GM21786 (cell line): Measurements from ENCODE around the gene LDLRAD3.

ENCODE experiments used
- ATAC-seq: cut with Tn5 transposase; IDR thresholded peaks from one replicate; pipeline ENCODE4 v1.9.1; 2021; ENCODE audit not compliant: unreplicated experiment

LDLRAD3 gene

GRCh38 chr11:35927104-35927503 lies 16.8 kb upstream of the LDLRAD3 start:
- ATAC-seq, result no peak

GRCh38 chr11:35927682-35928081 lies 16.2 kb upstream of the LDLRAD3 start:
- no peak for ATAC-seq

- no peak for ATAC-seq
These were observed 15.0 kb upstream of the LDLRAD3 start for GRCh38 chr11:35928688-35929395.

- ATAC-seq, result no peak
These were observed 13.4 kb upstream of the LDLRAD3 start for GRCh38 chr11:35930466-35930865.

GRCh38 chr11:35932121-35932520 lies 11.7 kb upstream of the LDLRAD3 start:
- no peak for ATAC-seq

GRCh38 chr11:35932681-35933319 lies 11.1 kb upstream of the LDLRAD3 start:
- ATAC-seq, result no peak

- ATAC-seq, result no peak
These were observed 10.5 kb upstream of the LDLRAD3 start for GRCh38 chr11:35933320-35933871.

- no peak for ATAC-seq
These were observed 9.6 kb upstream of the LDLRAD3 start for GRCh38 chr11:35934271-35934670.

- no peak for ATAC-seq
These were observed 8.9 kb upstream of the LDLRAD3 start for GRCh38 chr11:35934981-35935380.

GRCh38 chr11:35935390-35935789 lies 8.5 kb upstream of the LDLRAD3 start:
- no peak for ATAC-seq

GRCh38 chr11:35937111-35937510 lies 6.8 kb upstream of the LDLRAD3 start:
- no peak for ATAC-seq

- ATAC-seq, result no peak
These were observed 6.2 kb upstream of the LDLRAD3 start for GRCh38 chr11:35937700-35938099.

GRCh38 chr11:35938231-35938630 lies 5.6 kb upstream of the LDLRAD3 start:
- no peak for ATAC-seq

GRCh38 chr11:35943309-35943708 lies 553 bp upstream of the LDLRAD3 start:
- ATAC-seq, result no peak

- ATAC-seq, result no peak
These were observed 758 bp downstream of the LDLRAD3 start for GRCh38 chr11:35944503-35945136.

- no peak for ATAC-seq
These were observed 1.3 kb downstream of the LDLRAD3 start for GRCh38 chr11:35945137-35945518.

- ATAC-seq, result no peak
These were observed 2.9 kb downstream of the LDLRAD3 start for GRCh38 chr11:35946766-35947165.

- no peak for ATAC-seq
These were observed 3.6 kb downstream of the LDLRAD3 start for GRCh38 chr11:35947437-35947836.

GRCh38 chr11:35949242-35949641 lies 5.4 kb downstream of the LDLRAD3 start:
- ATAC-seq, result no peak

GRCh38 chr11:35950082-35950481 lies 6.2 kb downstream of the LDLRAD3 start:
- no peak for ATAC-seq

- no peak for ATAC-seq
These were observed 7.8 kb downstream of the LDLRAD3 start for GRCh38 chr11:35951680-35952079.
